OCI-M2 (cell line): ENCODE measurements around the gene EFNB2.

ENCODE experiments used
- DNase-seq: peaks from one replicate; lab custom pipeline; 2025; ENCODE audit not compliant: unreplicated experiment; lab: John Stamatoyannopoulos, UW

Gene EFNB2

DNA sequence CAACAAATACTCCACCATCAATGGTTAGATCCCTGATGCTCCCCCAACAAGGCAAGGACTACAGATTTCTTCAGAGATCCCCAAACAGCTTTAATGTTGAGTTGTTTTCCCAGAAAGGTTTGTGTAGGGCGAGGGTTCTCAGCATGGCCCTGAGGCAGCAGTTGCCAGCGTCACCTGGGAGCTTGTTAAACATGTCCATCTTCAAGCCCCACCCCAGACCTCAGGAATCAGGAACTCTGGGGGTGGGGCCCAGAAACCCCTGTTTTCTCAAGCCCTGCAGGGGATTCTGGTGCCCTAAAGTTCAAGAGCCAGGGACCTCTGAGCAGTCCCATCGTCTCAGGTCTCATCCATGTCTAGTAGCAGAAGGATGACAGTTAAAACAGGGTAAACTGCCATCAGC lies 9.6 kb downstream of the EFNB2 start:
- no peak for DNase-seq

DNA sequence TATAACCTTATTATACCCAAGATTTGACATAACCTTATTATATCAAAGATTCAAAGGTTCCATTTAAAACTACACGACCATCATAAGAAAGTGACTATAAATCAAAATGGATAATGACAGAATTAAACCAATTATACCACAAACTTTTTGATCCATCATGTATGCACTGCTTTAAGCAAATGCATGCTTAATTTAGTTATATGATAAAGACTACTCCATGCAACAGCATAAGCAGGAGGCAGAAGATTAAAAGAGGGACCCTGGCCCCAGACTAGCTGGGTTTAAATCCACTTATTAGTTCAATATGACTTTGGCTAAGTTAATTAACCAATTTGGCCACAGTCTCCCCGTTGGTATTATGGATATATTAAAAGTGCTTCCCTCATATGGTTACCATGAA lies 11.4 kb downstream of the EFNB2 start:
- no peak for DNase-seq

- no peak for DNase-seq
These were observed 11.9 kb downstream of the EFNB2 start for GRCh38 chr13:106523576-106523975.

DNA sequence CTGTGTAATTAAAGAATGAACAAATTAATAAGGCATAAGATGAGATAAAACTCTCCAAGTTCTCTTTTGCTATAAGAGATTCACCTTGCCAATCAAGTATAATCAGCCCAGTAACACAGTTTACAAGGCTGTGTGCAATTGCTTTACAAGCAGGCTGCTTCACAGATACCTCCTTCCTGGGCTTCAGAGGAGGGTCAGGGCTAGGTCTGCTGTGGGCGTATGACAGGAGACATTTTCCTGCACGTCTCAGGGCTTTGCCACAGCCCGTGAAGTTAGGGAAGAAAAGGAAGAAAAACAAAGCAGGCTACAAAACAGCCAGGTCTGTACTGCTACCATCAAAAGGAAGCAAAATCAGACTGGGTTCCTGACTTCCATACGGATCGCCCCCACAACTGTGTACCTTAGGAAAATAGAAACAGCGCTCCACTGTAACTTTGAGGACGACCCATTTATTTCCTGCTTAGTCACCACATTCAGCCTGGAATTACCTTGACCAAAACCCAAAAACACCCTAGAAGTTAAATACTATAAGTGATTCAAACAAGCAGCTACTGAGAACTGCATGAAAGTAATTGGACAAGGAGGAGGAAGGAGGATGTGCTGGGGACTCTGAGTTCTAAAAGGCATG lies 12.4 kb downstream of the EFNB2 start:
- DNase-seq = no peak

- no peak for DNase-seq
These were observed 13.3 kb downstream of the EFNB2 start for GRCh38 chr13:106522112-106522705.

- no peak for DNase-seq
These were observed 14.2 kb downstream of the EFNB2 start for GRCh38 chr13:106521095-106521799.

DNA sequence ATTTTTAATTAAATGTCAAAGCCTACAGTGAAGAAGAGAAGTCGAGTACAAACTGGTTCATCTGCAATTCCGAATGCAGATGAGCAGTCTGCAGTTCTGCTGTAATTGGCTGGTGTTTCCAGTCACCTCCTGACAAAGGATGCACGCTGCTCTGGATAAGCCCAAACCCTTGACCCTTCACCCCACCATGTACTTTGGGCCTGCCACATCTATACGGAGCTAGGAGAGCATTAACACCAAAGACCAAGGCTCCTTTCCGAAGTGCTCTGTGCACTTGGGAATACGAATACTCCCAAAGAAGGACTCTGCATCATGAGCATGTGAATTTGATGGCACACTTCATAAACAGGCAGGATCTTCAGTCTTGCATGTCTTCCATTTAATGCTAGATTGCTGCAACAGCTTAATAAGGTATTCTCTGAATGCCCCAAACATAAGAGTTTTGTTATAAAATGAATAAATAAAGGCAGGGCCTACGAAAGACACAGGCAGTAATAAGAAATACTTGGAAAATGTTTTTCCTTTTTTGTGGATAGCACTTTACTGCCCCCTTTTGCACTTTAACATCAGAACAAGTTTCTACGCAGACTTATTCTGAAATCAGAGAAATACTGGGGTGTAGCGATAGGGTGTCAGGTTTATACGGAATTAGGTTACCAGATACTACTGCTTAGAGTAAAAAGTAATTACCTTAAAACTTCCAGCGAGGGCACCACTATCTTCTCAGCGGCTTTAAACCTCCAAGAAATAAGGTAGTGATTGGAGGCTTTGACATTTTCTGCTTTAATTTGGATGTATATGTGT lies 15.0 kb downstream of the EFNB2 start:
- DNase-seq = no peak

- DNase-seq = no peak
These were observed 16.9 kb downstream of the EFNB2 start for GRCh38 chr13:106518512-106518911.

DNA sequence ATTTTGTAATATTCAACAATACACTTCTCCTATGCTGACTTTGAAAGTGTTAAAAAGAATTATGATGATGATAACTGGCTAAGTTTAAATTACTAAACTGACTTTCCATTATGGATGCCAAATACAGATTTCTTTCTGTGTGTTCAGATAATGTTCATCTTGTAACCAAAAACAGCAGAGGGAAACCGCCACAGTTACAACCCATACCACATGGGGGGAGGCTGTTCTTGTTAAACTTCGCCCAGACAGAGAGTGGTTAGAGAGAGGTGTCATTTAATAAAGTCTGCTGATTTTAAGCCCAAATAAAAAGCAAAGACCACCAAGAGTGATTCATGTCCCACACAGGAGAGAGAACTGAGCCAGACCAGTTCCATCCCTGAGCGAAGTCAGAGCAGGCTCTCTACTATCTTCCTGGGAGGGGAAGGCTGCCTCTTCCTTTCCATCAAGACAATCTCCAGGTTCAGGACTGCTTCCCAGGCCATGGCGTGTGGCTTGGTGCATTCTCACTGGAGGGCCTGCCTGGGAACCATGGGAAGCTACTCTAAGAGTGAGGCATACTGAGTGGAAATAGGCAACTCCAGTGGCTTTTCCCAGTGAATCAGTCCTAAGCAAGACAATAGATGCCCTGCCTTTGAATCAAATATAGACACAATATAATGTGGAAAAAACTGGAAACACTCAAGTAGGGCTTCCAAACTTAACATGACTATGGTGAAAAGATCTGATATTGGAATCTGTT lies 18.2 kb downstream of the EFNB2 start:
- DNase-seq = no peak

DNA sequence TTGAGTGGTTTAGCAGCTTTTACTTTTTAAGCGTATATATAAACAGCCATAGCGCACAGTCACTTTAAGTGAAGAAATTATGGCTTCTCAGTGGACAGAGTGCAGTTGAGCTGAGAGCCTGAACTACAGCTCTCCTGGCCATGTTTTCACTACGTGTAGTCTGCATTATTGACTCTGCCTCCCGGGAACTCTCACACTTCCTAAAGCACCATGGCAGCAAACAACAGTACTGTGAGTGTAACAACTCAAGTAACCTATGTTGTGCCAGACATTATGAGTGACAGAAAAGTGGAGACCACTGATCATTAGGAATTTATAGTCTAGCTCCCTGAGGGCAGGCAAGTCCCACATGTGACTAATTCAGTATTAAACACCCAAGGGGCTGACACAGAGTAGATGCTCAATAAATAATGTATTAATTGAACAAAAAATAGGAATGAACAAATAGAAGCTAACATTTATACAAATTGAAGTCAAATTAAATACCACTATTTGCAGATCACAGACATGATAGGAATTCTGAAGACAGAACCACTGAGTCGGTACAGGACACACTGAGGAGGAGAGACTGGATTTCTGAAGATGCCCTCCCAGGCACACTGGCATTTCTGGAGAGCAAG lies 19.7 kb downstream of the EFNB2 start:
- DNase-seq = no peak

DNA sequence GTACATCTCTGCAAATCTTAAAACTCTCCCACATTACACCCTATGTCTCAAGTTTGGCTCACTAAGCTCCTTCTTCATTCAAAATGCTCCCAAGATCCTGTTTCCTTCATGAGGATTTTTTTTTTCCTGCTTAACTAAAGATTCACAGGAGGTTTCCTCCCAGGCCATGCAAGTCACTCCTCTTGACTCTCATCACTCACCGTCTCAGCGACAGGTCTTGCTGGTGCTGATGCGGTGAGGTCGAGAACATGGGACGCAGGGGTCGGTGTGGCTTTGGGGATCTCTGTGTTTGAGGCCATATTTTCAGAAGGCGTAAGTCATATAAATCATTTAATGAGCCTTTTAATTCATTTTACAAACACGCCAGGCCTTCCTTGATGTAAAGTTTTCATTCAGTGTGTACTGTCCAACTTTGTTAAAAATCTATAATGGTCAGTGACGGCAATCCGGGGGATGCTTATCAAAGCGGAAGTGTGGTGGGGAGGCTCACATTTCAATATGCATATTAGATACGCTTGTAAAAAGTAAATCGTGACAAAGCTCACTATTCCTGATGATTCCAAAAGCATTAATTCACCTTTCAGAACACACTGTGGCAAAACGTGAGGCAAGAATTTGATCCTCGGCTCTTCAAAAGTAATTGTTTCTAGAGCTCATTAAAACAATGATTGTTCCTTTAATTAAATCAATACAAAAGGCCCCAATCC lies 20.4 kb downstream of the EFNB2 start:
- no peak for DNase-seq

- DNase-seq = no peak
These were observed 22.2 kb downstream of the EFNB2 start for GRCh38 chr13:106513025-106513983.

DNA sequence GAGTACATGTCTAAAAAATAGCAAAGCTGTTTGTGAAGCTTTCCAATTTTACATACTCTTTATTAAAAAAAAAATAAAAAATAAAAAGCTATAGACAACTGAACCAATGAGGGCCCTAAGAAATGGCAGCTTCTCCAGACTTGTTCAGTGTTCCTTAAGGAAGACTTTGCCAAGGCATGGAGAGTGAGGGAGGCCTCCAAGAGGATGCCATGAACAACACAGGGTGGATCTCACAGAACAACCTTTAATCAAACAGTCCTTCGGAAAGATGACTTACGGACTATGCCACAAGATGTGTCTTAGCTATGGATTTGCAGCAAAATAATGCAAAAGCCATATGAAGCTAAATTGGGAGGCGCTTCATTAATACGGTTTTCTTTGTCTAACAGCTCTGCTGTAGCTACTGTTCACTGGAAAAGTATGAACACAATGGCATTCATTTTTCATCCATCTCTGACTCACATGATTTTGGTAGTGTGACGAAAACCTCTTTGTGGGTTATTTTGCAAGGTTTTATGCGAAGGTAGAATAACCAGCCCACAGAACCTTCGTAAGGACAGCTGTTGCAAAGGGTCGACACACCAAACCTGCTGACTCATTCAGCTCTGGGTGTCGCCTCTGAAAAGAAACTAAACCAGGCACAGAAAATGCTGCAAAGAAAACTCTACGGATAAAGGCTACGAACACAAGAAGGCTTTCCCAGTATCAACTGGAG lies 27.7 kb downstream of the EFNB2 start:
- no peak for DNase-seq

GRCh38 chr13:106506286-106506685 lies 29.2 kb downstream of the EFNB2 start:
- DNase-seq = no peak

- no peak for DNase-seq
These were observed 29.7 kb downstream of the EFNB2 start for GRCh38 chr13:106505732-106506131.

DNA sequence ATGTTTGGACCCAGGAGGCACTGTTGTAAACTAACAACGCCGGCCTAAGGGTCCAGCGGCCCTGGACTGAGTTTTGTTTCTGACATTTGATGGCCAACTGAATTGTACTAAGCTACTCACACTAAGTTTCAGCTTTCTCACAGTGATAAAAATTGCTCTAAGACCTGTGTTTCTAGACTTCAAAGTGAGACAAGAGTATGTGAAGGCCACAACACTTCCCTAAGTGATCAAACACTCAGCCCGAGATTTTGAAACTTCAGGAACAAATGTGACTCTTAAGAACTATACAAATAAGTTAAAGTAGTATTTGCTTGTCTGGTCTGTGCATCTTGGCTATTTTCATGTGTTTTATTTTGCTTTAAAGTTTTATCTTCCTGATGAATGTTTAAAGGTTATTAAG lies 30.2 kb downstream of the EFNB2 start:
- DNase-seq = no peak

DNA sequence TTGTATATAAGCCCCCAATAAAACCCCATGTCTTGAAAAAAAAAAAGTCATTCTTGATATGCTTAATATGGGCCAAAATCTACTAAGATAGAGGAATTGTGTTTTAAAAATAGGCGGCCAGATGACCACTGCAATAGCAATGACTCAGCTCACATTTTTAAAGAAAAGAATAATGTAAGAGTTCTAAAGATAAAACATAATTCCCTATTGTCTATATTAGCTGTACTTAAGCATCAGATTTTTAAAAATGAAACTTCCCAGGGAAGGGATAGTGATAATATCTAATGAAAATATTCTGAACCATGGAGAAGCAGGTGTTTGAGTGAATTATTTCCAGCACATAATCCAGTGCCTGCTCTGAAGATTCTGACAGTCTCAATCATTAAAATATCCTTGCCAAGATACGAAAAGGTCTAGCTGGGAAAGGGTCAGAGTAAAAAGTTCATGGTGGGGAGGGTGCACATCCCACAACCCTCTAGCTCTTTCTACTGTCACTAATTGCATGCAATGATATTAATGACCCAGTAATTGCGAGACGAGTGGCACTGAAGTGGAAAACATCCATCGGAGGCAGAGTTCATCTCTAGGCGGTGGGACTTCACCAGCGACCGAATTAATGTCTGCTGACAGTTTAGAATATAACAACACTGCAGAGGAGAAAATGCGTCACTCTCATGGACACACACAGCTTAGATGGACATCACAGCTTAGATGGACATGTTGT lies 31.6 kb downstream of the EFNB2 start:
- DNase-seq = no peak

DNA sequence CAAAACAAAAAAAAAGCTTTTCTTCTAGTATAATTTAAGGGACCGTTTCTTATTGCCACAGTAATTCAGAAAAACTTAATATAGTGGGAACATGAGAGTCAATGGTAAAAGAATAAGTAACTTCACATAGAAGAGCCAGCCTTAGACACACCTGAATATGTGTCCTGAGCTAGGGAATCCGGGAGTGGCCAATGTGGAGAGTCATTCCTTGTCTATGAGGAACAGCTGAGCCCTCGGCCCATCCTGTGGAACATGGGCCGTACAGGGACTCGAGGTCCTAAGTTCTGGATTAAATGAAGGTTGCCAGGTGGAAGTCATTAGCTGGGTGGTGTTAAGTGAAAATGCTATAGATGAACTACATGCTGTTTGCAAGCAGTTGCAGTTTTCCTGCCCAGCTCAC lies 32.2 kb downstream of the EFNB2 start:
- DNase-seq = no peak
